ENCODE measurements around the gene TMEM151B. TPM values are rescaled to one million over a fixed set of nuclear protein-coding genes. Genes with fewer than 3 reads are reported as not detected.
"Not testable (repeated sequence)": the region's sequence is repeated elsewhere in the genome, so short reads cannot be mapped to it uniquely, and the experiment has no call there.

The TMEM151B gene
- total RNA-seq, 4 donors from 2014 or later = 0.11 TPM; not detected in 3

- no peak for ATAC-seq
- DNase-seq = no peak
- H3K36me3 ChIP-seq = no peaks in the 10 kb centered on the region
- H3K4me1 ChIP-seq = no peaks in the 10 kb centered on the region
- H3K27ac ChIP-seq = no peak within 1 kb of the TSS
- peak within 1 kb of the TSS; percentile 14 to 38 (median 26) for H3K4me3 ChIP-seq
- peaks cover 18 to 22% (median 21%) of the 10 kb centered on the region in 3 donors for H3K27me3 ChIP-seq
- intact Hi-C loops (cut with DNase I; ENCODE audit: low total_unique reads) = no loop called here
- in situ Hi-C loops (cut with MboI; ENCODE audit: low sequenced_read_pairs in 4 of 4) = loop anchor here in 2 of 4 donors (25.0 kb wide), 1 partner anchor 180 kb away; the partner anchor contains the start of gene CAPN11 (in 2 of the 2)
- no peaks in the 10 kb centered on the region for H3K9me3 ChIP-seq
- no peak for TF ChIP-seq POLR2A (IDR thresholded peaks at IDR 0.05)
- TF ChIP-seq CTCF (IDR thresholded peaks at IDR 0.05 in 4 of 5, conservative IDR thresholded peaks at IDR 0.05 in 1 of 5) = no peak
Measured at GRCh38 chr6:44342489-44342888, 72.2 kb downstream of the TMEM151B start, which contains the start of gene SPATS1. Gene SPATS1, plus strand, starts transcription at chr6:44342650. Its CDS starts 446 bp downstream, at chr6:44343096.

- intact Hi-C loops (cut with DNase I; ENCODE audit: low total_unique reads); H3K4me3 ChIP-seq: not testable (repeated sequence)
- in situ Hi-C loops (cut with MboI; ENCODE audit: low sequenced_read_pairs in 4 of 4) = loop anchor here in 2 of 4 donors (25.0 kb wide), 1 partner anchor 185 kb away; the partner anchor contains the start of gene CAPN11 (in 2 of the 2)
Measured at GRCh38 chr6:44346818-44347217, 76.6 kb downstream of the TMEM151B start.

GRCh38 chr6:44349904-44350649, 79.8 kb downstream of the TMEM151B start:
- ATAC-seq = no peak

More at GRCh38 chr6:44346818-44347217, 76.6 kb downstream of the TMEM151B start:
- H3K27me3 ChIP-seq = peaks cover 17 to 19% (median 18%) of the 10 kb centered on the region in 3 donors
- not testable (repeated sequence) for H3K4me1 ChIP-seq, H3K36me3 ChIP-seq, ATAC-seq, H3K9me3 ChIP-seq, DNase-seq, H3K27ac ChIP-seq

GRCh38 chr6:44350650-44350994, 80.4 kb downstream of the TMEM151B start:
- DNase-seq; H3K9me3 ChIP-seq; H3K4me1 ChIP-seq; H3K4me3 ChIP-seq; H3K27me3 ChIP-seq; H3K36me3 ChIP-seq; ATAC-seq; in situ Hi-C loops (cut with MboI; ENCODE audit: low sequenced_read_pairs in 4 of 4); H3K27ac ChIP-seq; intact Hi-C loops (cut with DNase I; ENCODE audit: low total_unique reads): not testable (repeated sequence)

More at GRCh38 chr6:44349904-44350649, 79.8 kb downstream of the TMEM151B start:
- in situ Hi-C loops (cut with MboI; ENCODE audit: low sequenced_read_pairs in 4 of 4) (loop anchor here in 2 of 4 donors (25.0 kb wide), 1 partner anchor 188 kb away; the partner anchor contains the start of gene CAPN11 (in 2 of the 2)), intact Hi-C loops (cut with DNase I; ENCODE audit: low total_unique reads) (no loop called here)
- H3K9me3 ChIP-seq = no peaks in the 10 kb centered on the region
- H3K4me1 ChIP-seq = no peaks in the 10 kb centered on the region
- TF ChIP-seq CTCF (IDR thresholded peaks at IDR 0.05 in 4 of 5, conservative IDR thresholded peaks at IDR 0.05 in 1 of 5) = no peak
- DNase-seq = no peak
- H3K4me3 ChIP-seq = no peak overlapping the region
- no peaks in the 10 kb centered on the region for H3K27me3 ChIP-seq
- no peak overlapping the region for H3K27ac ChIP-seq
- H3K36me3 ChIP-seq = no peaks in the 10 kb centered on the region

- DNase-seq (no peak), ATAC-seq (no peak)
- Histone ChIP-seq H3K4me1 (no peaks in the 10 kb centered on the region), H3K4me3 (no peak overlapping the region), H3K27ac (no peak overlapping the region), H3K36me3 (no peaks in the 10 kb centered on the region), H3K27me3 (no peaks in the 10 kb centered on the region), H3K9me3 (no peaks in the 10 kb centered on the region)
- TF ChIP-seq CTCF (IDR thresholded peaks at IDR 0.05 in 4 of 5, conservative IDR thresholded peaks at IDR 0.05 in 1 of 5) (no peak), POLR2A (IDR thresholded peaks at IDR 0.05) (no peak)
- intact Hi-C loops (cut with DNase I; ENCODE audit: low total_unique reads) (no loop called here), in situ Hi-C loops (cut with MboI; ENCODE audit: low sequenced_read_pairs in 4 of 4) (no loop called here)
Measured at GRCh38 chr6:44352259-44352658, 82.0 kb downstream of the TMEM151B start.
